Activated T-helper 17 cell treated with anti-CD3 and anti-CD28 coated beads, Interleukin-2, amount 50 U/mL, for 72 hours (primary cell): ENCODE results near the gene MFRP. TPM values are rescaled to one million over a fixed set of nuclear protein-coding genes. Genes with fewer than 3 reads are reported as not detected.

Source experiments
- ATAC-seq: fragments of 150-1000 bp; cut with Tn5 transposase; replicated peaks from 2 replicates; pipeline ENCODE4 v1.10.0; 2021; ENCODE audit warnings: mild to moderate bottlenecking, moderate library complexity
- H3K27ac Mint-ChIP-seq: one replicate; pipeline ENCODE4 v1.8.0; 2022; ENCODE audit warnings: mixed read lengths
- H3K27me3 Mint-ChIP-seq: one replicate; pipeline ENCODE4 v1.8.0; 2022; ENCODE audit warnings: mixed read lengths
- H3K36me3 Mint-ChIP-seq: one replicate; pipeline ENCODE4 v1.8.0; 2022; ENCODE audit warnings: low read depth, mild to moderate bottlenecking, mixed read lengths
- H3K4me1 Mint-ChIP-seq: one replicate; pipeline ENCODE4 v1.8.0; 2022; ENCODE audit warnings: mixed read lengths
- H3K4me3 Mint-ChIP-seq: one replicate; pipeline ENCODE4 v1.8.0; 2022; ENCODE audit warnings: mild to moderate bottlenecking, mixed read lengths
- H3K9me3 Mint-ChIP-seq: one replicate; pipeline ENCODE4 v1.8.0; 2022; ENCODE audit warnings: mixed read lengths
- total RNA-seq, 2 donors: library from RNA; stranded (reverse); gene quantifications; one replicate each; pipeline ENCODE4 v1.2.3, GENCODE V29; 2022

Gene MFRP
- total RNA-seq, 2 donors from 2014 or later: not detected

GRCh38 chr11:119355091-119355843 lies 8.8 kb upstream of the MFRP start:
- Mint-ChIP-seq H3K9me3 (no peaks in the 10 kb centered on the region), H3K27me3 (peaks cover 19% of the 10 kb centered on the region), H3K4me1 (peaks cover 10% of the 10 kb centered on the region), H3K36me3 (no peaks in the 10 kb centered on the region), H3K4me3 (peak overlapping the region; percentile 81), H3K27ac (no peak overlapping the region)
- ATAC-seq: no peak

GRCh38 chr11:119352857-119353260 lies 6.4 kb upstream of the MFRP start:
- Mint-ChIP-seq H3K9me3 (no peaks in the 10 kb centered on the region), H3K4me1 (peaks cover 10% of the 10 kb centered on the region), H3K4me3 (no peak overlapping the region), H3K36me3 (no peaks in the 10 kb centered on the region), H3K27ac (no peak overlapping the region), H3K27me3 (peaks cover 19% of the 10 kb centered on the region)
- no peak for ATAC-seq

- peaks cover 5% of the 10 kb centered on the region for H3K4me1 Mint-ChIP-seq
- no peaks in the 10 kb centered on the region for H3K36me3 Mint-ChIP-seq
- H3K4me3 Mint-ChIP-seq: no peak overlapping the region
- peaks cover 22% of the 10 kb centered on the region for H3K27me3 Mint-ChIP-seq
- no peak overlapping the region for H3K27ac Mint-ChIP-seq
- ATAC-seq: no peak
- H3K9me3 Mint-ChIP-seq: no peaks in the 10 kb centered on the region
These were observed 4.7 kb upstream of the MFRP start for GRCh38 chr11:119351232-119351631.

- Mint-ChIP-seq H3K4me3 (no peak overlapping the region), H3K27ac (no peak overlapping the region), H3K27me3 (peaks cover 21% of the 10 kb centered on the region), H3K4me1 (peaks cover 5% of the 10 kb centered on the region), H3K36me3 (no peaks in the 10 kb centered on the region), H3K9me3 (no peaks in the 10 kb centered on the region)
- no peak for ATAC-seq
These were observed 3.8 kb upstream of the MFRP start for GRCh38 chr11:119350302-119350701.

- H3K27me3 Mint-ChIP-seq: peaks cover 22% of the 10 kb centered on the region
- no peak for ATAC-seq
- H3K9me3 Mint-ChIP-seq: no peaks in the 10 kb centered on the region
- H3K4me3 Mint-ChIP-seq: no peak overlapping the region
- H3K36me3 Mint-ChIP-seq: no peaks in the 10 kb centered on the region
- no peak overlapping the region for H3K27ac Mint-ChIP-seq
- peaks cover 5% of the 10 kb centered on the region for H3K4me1 Mint-ChIP-seq
These were observed 1.6 kb upstream of the MFRP start for GRCh38 chr11:119347940-119348605.

- Mint-ChIP-seq H3K4me3 (no peak overlapping the region), H3K4me1 (peaks cover 5% of the 10 kb centered on the region), H3K36me3 (no peaks in the 10 kb centered on the region), H3K27ac (no peak overlapping the region), H3K27me3 (peaks cover 26% of the 10 kb centered on the region), H3K9me3 (no peaks in the 10 kb centered on the region)
- ATAC-seq: no peak
These were observed 737 bp upstream of the MFRP start for GRCh38 chr11:119347242-119347641.

- Mint-ChIP-seq H3K9me3 (no peaks in the 10 kb centered on the region), H3K27ac (no peak overlapping the region), H3K4me1 (peaks cover 5% of the 10 kb centered on the region), H3K4me3 (no peak overlapping the region), H3K36me3 (no peaks in the 10 kb centered on the region), H3K27me3 (peaks cover 26% of the 10 kb centered on the region)
- no peak for ATAC-seq
These were observed 820 bp downstream of the MFRP start for GRCh38 chr11:119345685-119346084.

GRCh38 chr11:119344291-119345010 lies 2.1 kb downstream of the MFRP start:
- Mint-ChIP-seq H3K4me1 (peaks cover 5% of the 10 kb centered on the region), H3K27me3 (peaks cover 27% of the 10 kb centered on the region), H3K27ac (no peak overlapping the region), H3K4me3 (no peak overlapping the region), H3K9me3 (no peaks in the 10 kb centered on the region), H3K36me3 (peaks cover 1% of the 10 kb centered on the region)
- ATAC-seq: no peak

- Mint-ChIP-seq H3K9me3 (no peaks in the 10 kb centered on the region), H3K36me3 (peaks cover 6% of the 10 kb centered on the region), H3K4me3 (no peak overlapping the region), H3K27me3 (peaks cover 31% of the 10 kb centered on the region), H3K4me1 (peaks cover 11% of the 10 kb centered on the region), H3K27ac (no peak overlapping the region)
- ATAC-seq: no peak
These were observed 2.8 kb downstream of the MFRP start for GRCh38 chr11:119343726-119344125.

- peaks cover 12% of the 10 kb centered on the region for H3K4me1 Mint-ChIP-seq
- no peak overlapping the region for H3K4me3 Mint-ChIP-seq
- H3K36me3 Mint-ChIP-seq: peaks cover 6% of the 10 kb centered on the region
- H3K27me3 Mint-ChIP-seq: peaks cover 34% of the 10 kb centered on the region
- ATAC-seq: no peak
- no peak overlapping the region for H3K27ac Mint-ChIP-seq
- no peaks in the 10 kb centered on the region for H3K9me3 Mint-ChIP-seq
These were observed 4.0 kb downstream of the MFRP start for GRCh38 chr11:119342362-119343130.

- H3K36me3 Mint-ChIP-seq: peaks cover 6% of the 10 kb centered on the region
These were observed 4.5 kb downstream of the MFRP start for GRCh38 chr11:119342023-119342300.

GRCh38 chr11:119341222-119342022 lies 5.1 kb downstream of the MFRP start:
- Mint-ChIP-seq H3K4me3 (no peak overlapping the region), H3K27ac (no peak overlapping the region), H3K4me1 (peaks cover 12% of the 10 kb centered on the region), H3K9me3 (no peaks in the 10 kb centered on the region), H3K27me3 (peaks cover 31% of the 10 kb centered on the region), H3K36me3 (peaks cover 6% of the 10 kb centered on the region)
- ATAC-seq: no peak

More at GRCh38 chr11:119342023-119342300, 4.5 kb downstream of the MFRP start:
- H3K27me3 Mint-ChIP-seq: peaks cover 34% of the 10 kb centered on the region
- H3K4me1 Mint-ChIP-seq: peaks cover 12% of the 10 kb centered on the region
- H3K27ac Mint-ChIP-seq: no peak overlapping the region
- no peak for ATAC-seq
- H3K4me3 Mint-ChIP-seq: no peak overlapping the region
- H3K9me3 Mint-ChIP-seq: no peaks in the 10 kb centered on the region

- no peaks in the 10 kb centered on the region for H3K9me3 Mint-ChIP-seq
- no peak within 1 kb of the TSS for H3K4me3 Mint-ChIP-seq
- no peak within 1 kb of the TSS for H3K27ac Mint-ChIP-seq
- H3K4me1 Mint-ChIP-seq: peaks cover 12% of the 10 kb centered on the region
- ATAC-seq: no peak
- peaks cover 6% of the 10 kb centered on the region for H3K36me3 Mint-ChIP-seq
- peaks cover 31% of the 10 kb centered on the region for H3K27me3 Mint-ChIP-seq
These were observed 5.9 kb downstream of the MFRP start, which contains the start of gene C1QTNF5 for GRCh38 chr11:119340335-119341221. Gene C1QTNF5 (minus strand): TSS chr11:119340883. CDS start chr11:119340397, 486 bp downstream.
